Measurements from ENCODE around the gene SCN4B.
"Not testable (repeated sequence)": the region's sequence is repeated elsewhere in the genome, so short reads cannot be mapped to it uniquely, and the experiment has no call there.

Gene SCN4B

GRCh38 chr11:118192817-118193216 lies 40.2 kb upstream of the SCN4B start:
- not testable (repeated sequence) for H3K79me2 ChIP-seq (ENCODE audit: control insufficient read depth, insufficient read depth, low read length, poor library complexity); H2BK5ac ChIP-seq (ENCODE audit: low read depth, low read length, poor library complexity); H3K9me3 ChIP-seq (ENCODE audit: insufficient read depth, low read depth, low read length); H4K8ac ChIP-seq (ENCODE audit: low read depth, low read length); H3K14ac ChIP-seq (ENCODE audit: low read length); H2BK12ac ChIP-seq (ENCODE audit: low read length); H3K79me1 ChIP-seq (ENCODE audit: low read length); H3K4me3 ChIP-seq (ENCODE audit: low read depth, low read length); H3K9ac ChIP-seq (ENCODE audit: low read length); DNase-seq; H3K4me2 ChIP-seq (ENCODE audit: low read length); H4K91ac ChIP-seq (ENCODE audit: low read depth, low read length); H3K18ac ChIP-seq (ENCODE audit: low read length); H2AK5ac ChIP-seq (ENCODE audit: low read length); H3K27ac ChIP-seq (ENCODE audit: low read depth, low read length); H3K23ac ChIP-seq (ENCODE audit: low read length); H2BK120ac ChIP-seq (ENCODE audit: insufficient read depth, low read length, poor library complexity); H3K4ac ChIP-seq (ENCODE audit: low read depth, low read length); H2AFZ ChIP-seq (ENCODE audit: insufficient read depth, low read length, poor library complexity); H4K12ac ChIP-seq (ENCODE audit: low read depth, low read length); H3K4me1 ChIP-seq (ENCODE audit: control insufficient read depth in 1 of 2, insufficient read depth in 2 of 2, low read length in 2 of 2); H3K27me3 ChIP-seq (ENCODE audit: insufficient read depth, low read length); H3K36me3 ChIP-seq (ENCODE audit: control insufficient read depth in 1 of 2, insufficient read depth in 2 of 2, low read length in 2 of 2)
- no CpG with 5 or more reads among the region's 5 CpGs for WGBS (ENCODE audit: extremely low coverage, insufficient coverage, insufficient read length)

DNA sequence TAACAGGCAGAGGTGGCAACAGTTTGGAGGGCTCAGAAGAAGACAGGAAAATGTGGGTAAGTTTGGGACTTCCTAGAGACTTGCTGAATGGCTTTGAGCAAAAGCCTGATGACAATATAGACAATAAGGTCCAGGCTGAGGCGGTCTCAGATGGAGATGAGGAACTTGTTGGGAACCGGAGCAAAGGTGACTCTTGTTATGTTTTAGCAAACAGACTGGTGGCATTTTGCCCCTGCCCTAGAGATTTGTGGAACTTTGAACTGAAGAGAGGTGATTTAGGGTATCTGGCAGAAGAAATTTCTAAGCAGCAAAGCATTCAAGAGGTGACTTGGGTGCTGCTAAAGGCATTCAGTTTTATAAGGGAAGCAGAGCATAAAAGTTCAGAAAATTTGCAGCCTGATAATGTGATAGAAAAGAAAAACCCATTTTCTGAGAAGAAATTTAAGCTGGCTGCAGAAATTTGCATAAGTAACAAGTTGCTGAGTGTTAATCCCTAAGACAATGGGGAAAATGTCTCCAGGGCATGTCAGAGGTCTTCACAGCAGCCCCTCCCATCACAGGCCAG lies 38.4 kb upstream of the SCN4B start:
- not testable (repeated sequence) for H2BK12ac ChIP-seq (ENCODE audit: low read length); H2BK5ac ChIP-seq (ENCODE audit: low read depth, low read length, poor library complexity); H3K36me3 ChIP-seq (ENCODE audit: control insufficient read depth in 1 of 2, insufficient read depth in 2 of 2, low read length in 2 of 2); H2AFZ ChIP-seq (ENCODE audit: insufficient read depth, low read length, poor library complexity); H3K4me2 ChIP-seq (ENCODE audit: low read length); H3K79me1 ChIP-seq (ENCODE audit: low read length); H3K14ac ChIP-seq (ENCODE audit: low read length); H3K9me3 ChIP-seq (ENCODE audit: insufficient read depth, low read depth, low read length); H4K91ac ChIP-seq (ENCODE audit: low read depth, low read length); H3K4me3 ChIP-seq (ENCODE audit: low read depth, low read length); H4K8ac ChIP-seq (ENCODE audit: low read depth, low read length); H3K23ac ChIP-seq (ENCODE audit: low read length); H3K27me3 ChIP-seq (ENCODE audit: insufficient read depth, low read length); H4K12ac ChIP-seq (ENCODE audit: low read depth, low read length); DNase-seq; H2AK5ac ChIP-seq (ENCODE audit: low read length); H3K79me2 ChIP-seq (ENCODE audit: control insufficient read depth, insufficient read depth, low read length, poor library complexity); H3K9ac ChIP-seq (ENCODE audit: low read length); H3K27ac ChIP-seq (ENCODE audit: low read depth, low read length); H3K4ac ChIP-seq (ENCODE audit: low read depth, low read length); H3K18ac ChIP-seq (ENCODE audit: low read length); H3K4me1 ChIP-seq (ENCODE audit: control insufficient read depth in 1 of 2, insufficient read depth in 2 of 2, low read length in 2 of 2); H2BK120ac ChIP-seq (ENCODE audit: insufficient read depth, low read length, poor library complexity)
- no CpG with 5 or more reads among the region's 2 CpGs for WGBS (ENCODE audit: extremely low coverage, insufficient coverage, insufficient read length)

DNA sequence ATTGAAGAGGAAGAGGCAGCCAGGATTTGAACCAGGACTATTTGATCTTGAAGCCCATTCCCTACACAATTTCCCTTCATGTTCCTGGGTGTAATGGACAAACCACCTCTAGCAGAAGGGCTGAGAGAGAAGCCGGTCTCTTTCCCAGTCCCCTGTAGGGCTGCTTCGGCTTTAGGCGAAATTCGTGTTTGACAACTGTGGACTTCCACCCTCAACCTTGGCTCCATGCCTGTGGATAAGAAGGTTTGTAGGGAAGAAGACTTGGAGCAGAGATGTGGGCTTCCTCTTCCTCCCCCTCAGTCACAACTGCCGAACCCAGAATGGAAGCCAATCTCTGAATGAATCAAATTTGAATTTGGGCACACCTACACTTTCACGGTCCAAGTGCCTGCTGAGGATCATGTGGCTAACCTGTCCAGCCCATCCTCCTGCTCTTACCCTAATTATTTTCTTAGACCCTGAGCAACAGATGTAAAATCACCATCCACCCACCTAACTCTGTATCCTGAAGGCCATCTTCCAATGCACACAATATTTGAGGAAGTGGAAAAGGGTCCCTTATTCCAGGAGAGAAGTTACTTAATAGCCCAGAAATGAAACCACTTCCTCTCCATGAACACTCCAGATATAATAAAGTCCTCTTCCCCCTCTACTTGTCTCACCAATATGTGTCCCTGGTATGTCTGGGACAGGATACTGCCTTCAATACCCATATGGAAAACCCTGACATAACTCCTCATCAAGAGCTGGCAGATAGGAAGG lies 33.9 kb upstream of the SCN4B start:
- Histone ChIP-seq H3K9ac (ENCODE audit: low read length) (no peak overlapping the region), H2BK12ac (ENCODE audit: low read length) (no peak overlapping the region), H3K36me3 (ENCODE audit: control insufficient read depth in 1 of 2, insufficient read depth in 2 of 2, low read length in 2 of 2) (no peaks in the 10 kb centered on the region), H4K12ac (ENCODE audit: low read depth, low read length) (no peak overlapping the region), H3K4me2 (ENCODE audit: low read length) (no peak overlapping the region), H3K9me3 (ENCODE audit: insufficient read depth, low read depth, low read length) (no peaks in the 10 kb centered on the region), H3K79me1 (ENCODE audit: low read length) (no peaks in the 10 kb centered on the region), H2BK5ac (ENCODE audit: low read depth, low read length, poor library complexity) (no peak overlapping the region), H3K4ac (ENCODE audit: low read depth, low read length) (no peak overlapping the region), H3K27me3 (ENCODE audit: insufficient read depth, low read length) (peaks cover 3% of the 10 kb centered on the region), H4K8ac (ENCODE audit: low read depth, low read length) (no peak overlapping the region), H3K4me1 (ENCODE audit: control insufficient read depth in 1 of 2, insufficient read depth in 2 of 2, low read length in 2 of 2) (no peaks in the 10 kb centered on the region), H2AK5ac (ENCODE audit: low read length) (no peak overlapping the region), H3K27ac (ENCODE audit: low read depth, low read length) (no peak overlapping the region), H2BK120ac (ENCODE audit: insufficient read depth, low read length, poor library complexity) (no peak overlapping the region), H2AFZ (ENCODE audit: insufficient read depth, low read length, poor library complexity) (no peak overlapping the region), H3K18ac (ENCODE audit: low read length) (no peak overlapping the region), H3K23ac (ENCODE audit: low read length) (no peak overlapping the region), H4K91ac (ENCODE audit: low read depth, low read length) (no peak overlapping the region), H3K14ac (ENCODE audit: low read length) (no peak overlapping the region), H3K79me2 (ENCODE audit: control insufficient read depth, insufficient read depth, low read length, poor library complexity) (no peaks in the 10 kb centered on the region), H3K4me3 (ENCODE audit: low read depth, low read length) (no peak overlapping the region)
- no peak for DNase-seq
- WGBS (ENCODE audit: extremely low coverage, insufficient coverage, insufficient read length): no CpG with 5 or more reads among the region's 6 CpGs

DNA sequence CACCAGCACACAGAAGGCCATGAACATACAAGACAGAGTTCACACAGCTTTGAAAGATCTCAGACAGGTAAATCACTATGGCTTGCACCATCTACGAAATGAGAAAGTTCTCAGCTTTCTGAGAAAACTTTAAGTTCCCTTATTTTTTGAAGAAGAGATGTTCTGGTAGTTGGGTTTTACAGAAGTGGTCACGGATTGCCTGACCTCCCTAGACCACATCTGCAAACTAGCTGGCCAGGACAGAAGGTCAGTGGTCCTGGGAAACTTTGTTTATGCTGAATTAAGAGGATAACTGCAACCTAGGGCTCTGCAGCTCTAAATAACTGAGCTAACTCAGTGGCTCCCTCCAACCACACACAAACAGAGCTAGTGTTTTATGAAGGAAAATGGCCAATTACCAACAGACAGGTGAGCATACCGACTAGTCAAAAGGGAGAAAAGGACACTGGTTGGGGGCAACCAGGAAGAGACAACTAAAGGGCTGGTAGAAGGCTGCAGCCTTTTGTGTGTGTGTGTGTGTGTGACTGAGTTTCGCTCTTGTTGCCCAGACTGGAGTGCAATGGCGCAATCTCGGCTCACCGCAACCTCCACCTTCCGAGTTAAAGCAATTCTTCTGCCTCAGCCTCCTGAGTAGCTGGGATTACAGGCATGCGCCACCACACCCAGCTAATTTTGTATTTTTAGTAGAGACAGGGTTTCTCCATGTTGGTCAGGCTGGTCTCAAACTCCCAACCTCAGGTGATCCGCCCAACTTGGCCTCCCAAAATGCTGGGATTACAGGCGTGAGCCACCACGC lies 32.4 kb upstream of the SCN4B start:
- Histone ChIP-seq H2BK120ac (ENCODE audit: insufficient read depth, low read length, poor library complexity) (no peak overlapping the region), H3K9me3 (ENCODE audit: insufficient read depth, low read depth, low read length) (no peaks in the 10 kb centered on the region), H2BK12ac (ENCODE audit: low read length) (no peak overlapping the region), H4K12ac (ENCODE audit: low read depth, low read length) (no peak overlapping the region), H3K4me1 (ENCODE audit: control insufficient read depth in 1 of 2, insufficient read depth in 2 of 2, low read length in 2 of 2) (no peaks in the 10 kb centered on the region), H2AK5ac (ENCODE audit: low read length) (no peak overlapping the region), H4K91ac (ENCODE audit: low read depth, low read length) (no peak overlapping the region), H3K9ac (ENCODE audit: low read length) (no peak overlapping the region), H2BK5ac (ENCODE audit: low read depth, low read length, poor library complexity) (no peak overlapping the region), H3K18ac (ENCODE audit: low read length) (no peak overlapping the region), H3K4me3 (ENCODE audit: low read depth, low read length) (no peak overlapping the region), H2AFZ (ENCODE audit: insufficient read depth, low read length, poor library complexity) (no peak overlapping the region), H3K36me3 (ENCODE audit: control insufficient read depth in 1 of 2, insufficient read depth in 2 of 2, low read length in 2 of 2) (no peaks in the 10 kb centered on the region), H3K23ac (ENCODE audit: low read length) (no peak overlapping the region), H3K4me2 (ENCODE audit: low read length) (no peak overlapping the region), H3K4ac (ENCODE audit: low read depth, low read length) (no peak overlapping the region), H3K79me1 (ENCODE audit: low read length) (no peaks in the 10 kb centered on the region), H4K8ac (ENCODE audit: low read depth, low read length) (no peak overlapping the region), H3K14ac (ENCODE audit: low read length) (no peak overlapping the region), H3K27ac (ENCODE audit: low read depth, low read length) (no peak overlapping the region), H3K79me2 (ENCODE audit: control insufficient read depth, insufficient read depth, low read length, poor library complexity) (no peaks in the 10 kb centered on the region), H3K27me3 (ENCODE audit: insufficient read depth, low read length) (peaks cover 3% of the 10 kb centered on the region)
- DNase-seq: no peak
- WGBS (ENCODE audit: extremely low coverage, insufficient coverage, insufficient read length): no CpG with 5 or more reads among the region's 12 CpGs

All from trophoblast cell (in vitro differentiated cells and primary cell).